NB4 (cell line): ENCODE results near the gene MTHFD1.
A peak's percentile ranks its signal among the peaks of the same experiment; 100 is the strongest.

Experiments used
- DNase-seq: peaks from one replicate; pipeline ENCODE4 v3.0.0; 2010; ENCODE audit warnings: low read depth
- H3K4me3 ChIP-seq: one replicate; pipeline ENCODE4 v1.5.1; 2011; ENCODE audit warnings: mild to moderate bottlenecking, low read depth, low read length, moderate library complexity
- CTCF ChIP-seq: IDR thresholded peaks from one replicate; pipeline ENCODE4 v1.5.1; 2012; ENCODE audit warnings: low read depth, low read length
- MAX ChIP-seq: IDR thresholded peaks from 2 replicates; pipeline ENCODE4 v1.6.1; 2011; ENCODE audit warnings: low read depth, low read length
- MYC ChIP-seq: IDR thresholded peaks from 2 replicates; pipeline ENCODE4 v1.6.1; 2011; ENCODE audit warnings: low read depth, low read length
- POLR2A ChIP-seq: IDR thresholded peaks from 2 replicates; pipeline ENCODE4 v1.6.1; 2011; ENCODE audit warnings: mild to moderate bottlenecking; ENCODE audit not compliant: insufficient read length; ENCODE audit errors: extremely low read depth

The MTHFD1 gene

GRCh38 chr14:64500088-64500487, 111.9 kb downstream of the MTHFD1 start:
- H3K4me3 ChIP-seq: no peak overlapping the region
- TF ChIP-seq MAX: no peak
- no peak for TF ChIP-seq MYC
- no peak for TF ChIP-seq CTCF
- no peak for TF ChIP-seq POLR2A
- peak; percentile 17 for DNase-seq

- TF ChIP-seq MAX (no peak), CTCF (no peak), POLR2A (no peak), MYC (no peak)
- peak; percentile 40 for DNase-seq
- peak overlapping the region; percentile 3 for H3K4me3 ChIP-seq
Observed at GRCh38 chr14:64501411-64502171, 113.4 kb downstream of the MTHFD1 start.

GRCh38 chr14:64502456-64502855, 114.3 kb downstream of the MTHFD1 start:
- DNase-seq: no peak
- peak overlapping the region; percentile 82 for H3K4me3 ChIP-seq
- TF ChIP-seq MYC (no peak), MAX (no peak), POLR2A (no peak), CTCF (no peak)

- TF ChIP-seq POLR2A: no peak
- no peak for TF ChIP-seq MYC
- TF ChIP-seq CTCF: no peak
- no peak for TF ChIP-seq MAX
- peak overlapping the region; percentile 82 for H3K4me3 ChIP-seq
- DNase-seq: no peak
Observed at GRCh38 chr14:64502887-64503433, 114.8 kb downstream of the MTHFD1 start.

GRCh38 chr14:64503434-64504309, 115.5 kb downstream of the MTHFD1 start, which contains the start of gene ZBTB25:
Gene ZBTB25 (minus strand): TSS chr14:64503838. CDS start chr14:64490533, 13,305 bp downstream.
- TF ChIP-seq MAX (peak; percentile 83), MYC (peak; percentile 65), POLR2A (peak; percentile 85), CTCF (no peak)
- peak within 1 kb of the TSS; percentile 82 for H3K4me3 ChIP-seq
- DNase-seq: peak; percentile 94
